ENCODE results near the gene CCL5.

Gene CCL5

GRCh38 chr17:35841101-35841500 lies 39.1 kb downstream of the CCL5 start:
- intact Hi-C loops (cut with DNase I; ENCODE audit: low total_unique reads), result no loop called here
- Histone ChIP-seq H3K27me3 (no peaks in the 10 kb centered on the region), H3K27ac (no peak overlapping the region), H3K36me3 (peaks cover 82 to 100% (median 97%) of the 10 kb centered on the region in 3 donors), H3K4me1 (no peaks in the 10 kb centered on the region), H3K9me3 (no peaks in the 10 kb centered on the region), H3K4me3 (no peak overlapping the region)
- no peak for DNase-seq
- TF ChIP-seq CTCF (IDR thresholded peaks at IDR 0.05), result no peak

GRCh38 chr17:35825206-35825605 lies 55.0 kb downstream of the CCL5 start:
- Histone ChIP-seq H3K4me3 (no peak overlapping the region), H3K36me3 (peaks cover 60 to 93% (median 77%) of the 10 kb centered on the region in 3 donors), H3K27ac (no peak overlapping the region), H3K9me3 (no peaks in the 10 kb centered on the region), H3K27me3 (no peaks in the 10 kb centered on the region), H3K4me1 (peaks cover 0 to 3% (median 0%) of the 10 kb centered on the region in 4 donors)
- intact Hi-C loops (cut with DNase I; ENCODE audit: low total_unique reads), result no loop called here
- DNase-seq, result no peak
- TF ChIP-seq CTCF (IDR thresholded peaks at IDR 0.05), result no peak

Measured in tibial artery (tissue), 4 donors.